Fibroblast of upper back skin (primary cell): ENCODE data around the gene PAK3.
A peak's percentile ranks its signal among the peaks of the same experiment; 100 is the strongest.

ENCODE experiments used
- DNase-seq: peaks from one replicate; pipeline ENCODE4 v3.0.0-alpha.2; 2013

The PAK3 gene

GRCh38 chrX:111133389-111133788 lies 37.4 kb downstream of the PAK3 start:
- DNase-seq: no peak

GRCh38 chrX:111145878-111146277 lies 49.9 kb downstream of the PAK3 start:
- no peak for DNase-seq

GRCh38 chrX:111151764-111152163 lies 55.8 kb downstream of the PAK3 start:
- no peak for DNase-seq

- DNase-seq: no peak
These were observed 63.2 kb downstream of the PAK3 start for GRCh38 chrX:111159232-111159631.

GRCh38 chrX:111164728-111165127 lies 68.7 kb downstream of the PAK3 start:
- peak; percentile 2 for DNase-seq

GRCh38 chrX:111165902-111166301 lies 69.9 kb downstream of the PAK3 start:
- DNase-seq: no peak

GRCh38 chrX:111167334-111167733 lies 71.3 kb downstream of the PAK3 start:
- no peak for DNase-seq

GRCh38 chrX:111168314-111168713 lies 72.3 kb downstream of the PAK3 start:
- peak; percentile 15 for DNase-seq

- DNase-seq: peak; percentile 1
These were observed 73.2 kb downstream of the PAK3 start for GRCh38 chrX:111169141-111169540.

- DNase-seq: no peak
These were observed 74.0 kb downstream of the PAK3 start for GRCh38 chrX:111170017-111170416.

- peak; percentile 2 for DNase-seq
These were observed 84.8 kb downstream of the PAK3 start for GRCh38 chrX:111180750-111181240.

GRCh38 chrX:111181951-111182350 lies 86.0 kb downstream of the PAK3 start:
- DNase-seq: no peak

- no peak for DNase-seq
These were observed 87.0 kb downstream of the PAK3 start for GRCh38 chrX:111182997-111183396.

- DNase-seq: no peak
These were observed 95.6 kb downstream of the PAK3 start for GRCh38 chrX:111191598-111191997.

- DNase-seq: no peak
These were observed 103.5 kb downstream of the PAK3 start for GRCh38 chrX:111199505-111199904.

- no peak for DNase-seq
These were observed 104.3 kb downstream of the PAK3 start for GRCh38 chrX:111200327-111200726.

- no peak for DNase-seq
These were observed 111.9 kb downstream of the PAK3 start for GRCh38 chrX:111207851-111208250.

GRCh38 chrX:111216293-111216801 lies 120.4 kb downstream of the PAK3 start:
- DNase-seq: no peak

- peak; percentile 10 for DNase-seq
These were observed 148.3 kb downstream of the PAK3 start for GRCh38 chrX:111244235-111244750.

- DNase-seq: peak; percentile 12
These were observed 159.1 kb downstream of the PAK3 start for GRCh38 chrX:111254896-111255693.

GRCh38 chrX:111257733-111258132 lies 161.7 kb downstream of the PAK3 start:
- DNase-seq: no peak

- DNase-seq: no peak
These were observed 163.6 kb downstream of the PAK3 start for GRCh38 chrX:111259559-111259958.

GRCh38 chrX:111260451-111260850 lies 164.5 kb downstream of the PAK3 start:
- no peak for DNase-seq

GRCh38 chrX:111262086-111262485 lies 166.1 kb downstream of the PAK3 start:
- peak; percentile 22 for DNase-seq
